ENCODE results near the gene KCNMA1.

The KCNMA1 gene

DNA sequence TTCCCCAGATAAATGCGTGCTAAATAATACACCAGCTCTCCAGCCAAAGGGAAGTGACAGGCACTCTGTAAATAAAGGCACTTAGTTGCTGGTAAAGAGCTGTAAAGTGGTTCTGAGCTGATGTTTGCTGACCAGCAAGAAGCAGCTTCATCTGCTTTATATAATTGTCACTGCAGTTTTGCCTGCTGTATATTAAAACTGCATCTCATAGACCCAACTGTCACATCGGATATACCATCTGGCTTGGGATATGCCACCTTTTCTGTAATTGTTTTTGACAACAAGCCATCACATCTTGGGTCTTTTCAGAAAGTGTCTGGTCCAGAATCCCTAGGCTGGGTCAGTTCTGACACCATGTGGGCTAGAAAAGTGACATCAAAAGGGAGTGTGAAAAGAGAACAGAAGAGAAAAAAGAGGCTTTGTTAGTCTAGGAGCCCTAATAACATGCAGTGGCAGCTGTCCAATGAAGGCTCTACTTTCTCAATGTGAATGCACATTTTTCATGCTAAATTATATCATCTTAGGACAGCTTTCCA is 697.6 kb downstream of the KCNMA1 start:
- DNase-seq (ENCODE audit: low spot score) = no peak

DNA sequence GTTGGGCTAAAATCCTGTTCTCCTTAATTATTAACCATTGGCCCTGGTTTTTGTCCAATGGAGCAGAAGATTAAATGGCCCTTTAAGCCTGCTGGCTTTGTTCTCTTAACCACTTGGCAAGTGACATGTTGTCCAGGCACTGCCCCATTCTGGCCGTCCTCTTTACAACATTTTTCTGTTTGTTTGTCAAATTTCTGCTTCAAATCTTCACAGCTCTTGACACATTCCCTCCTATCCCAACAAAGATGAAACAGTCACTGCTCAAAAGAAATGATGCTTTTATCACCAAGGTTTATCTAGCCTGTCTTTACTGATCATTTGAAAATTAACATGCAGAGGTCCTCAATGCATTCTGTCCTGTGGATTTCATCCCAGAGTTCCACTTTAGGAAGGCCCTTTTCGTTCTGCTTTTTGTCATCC is 700.4 kb downstream of the KCNMA1 start:
- no peak for DNase-seq (ENCODE audit: low spot score)

DNA sequence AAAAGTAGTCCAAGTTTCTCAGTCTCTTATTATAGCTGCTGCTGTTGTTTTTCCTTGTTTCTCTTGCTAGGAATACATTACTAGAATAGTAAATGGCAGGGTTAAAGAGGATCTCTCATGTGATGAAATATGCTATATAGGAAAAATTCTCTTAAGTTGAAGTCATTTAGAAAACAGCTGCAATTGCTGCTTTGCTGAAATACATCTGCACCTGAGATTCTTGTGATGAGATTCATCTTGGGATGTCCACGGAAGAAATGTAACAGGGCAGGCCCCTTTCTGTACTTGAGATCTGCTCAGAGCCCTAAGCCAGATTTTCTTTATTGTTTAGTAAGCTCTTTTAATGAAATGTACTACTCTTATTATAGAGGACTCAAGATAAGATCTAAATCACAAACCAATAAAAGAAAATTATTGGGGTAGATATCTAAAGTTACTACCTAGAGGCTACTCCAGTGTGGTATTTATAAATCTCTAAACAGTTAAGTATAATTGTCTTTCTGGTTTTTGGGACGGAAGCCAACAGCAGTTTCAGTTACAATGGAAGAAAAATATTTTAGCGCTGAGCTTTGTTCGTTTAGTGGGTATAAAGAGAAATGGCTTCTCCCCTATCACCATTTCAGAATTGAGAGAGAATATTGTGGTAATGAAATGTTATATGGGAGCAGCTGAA is 701.5 kb downstream of the KCNMA1 start:
- no peak for DNase-seq (ENCODE audit: low spot score)

DNA sequence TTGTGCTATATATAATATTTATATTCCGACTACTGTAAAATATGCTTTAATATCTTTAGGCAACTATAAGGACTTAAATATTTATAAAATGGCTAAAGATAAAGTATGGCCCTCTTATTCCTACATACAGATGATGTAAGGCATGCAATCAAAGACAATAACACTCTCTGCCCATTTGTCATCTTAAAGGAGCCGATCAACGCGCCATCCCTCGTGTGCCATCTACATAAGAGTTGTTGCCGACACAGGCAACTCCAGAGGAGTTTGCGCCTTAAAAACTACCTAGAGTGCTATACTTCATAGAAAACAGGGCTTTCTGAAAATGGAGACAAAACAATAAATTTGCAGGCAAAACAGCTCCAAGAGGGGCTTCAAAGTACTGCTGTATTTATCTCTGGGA is 709.0 kb downstream of the KCNMA1 start:
- DNase-seq (ENCODE audit: low spot score) = no peak

DNA sequence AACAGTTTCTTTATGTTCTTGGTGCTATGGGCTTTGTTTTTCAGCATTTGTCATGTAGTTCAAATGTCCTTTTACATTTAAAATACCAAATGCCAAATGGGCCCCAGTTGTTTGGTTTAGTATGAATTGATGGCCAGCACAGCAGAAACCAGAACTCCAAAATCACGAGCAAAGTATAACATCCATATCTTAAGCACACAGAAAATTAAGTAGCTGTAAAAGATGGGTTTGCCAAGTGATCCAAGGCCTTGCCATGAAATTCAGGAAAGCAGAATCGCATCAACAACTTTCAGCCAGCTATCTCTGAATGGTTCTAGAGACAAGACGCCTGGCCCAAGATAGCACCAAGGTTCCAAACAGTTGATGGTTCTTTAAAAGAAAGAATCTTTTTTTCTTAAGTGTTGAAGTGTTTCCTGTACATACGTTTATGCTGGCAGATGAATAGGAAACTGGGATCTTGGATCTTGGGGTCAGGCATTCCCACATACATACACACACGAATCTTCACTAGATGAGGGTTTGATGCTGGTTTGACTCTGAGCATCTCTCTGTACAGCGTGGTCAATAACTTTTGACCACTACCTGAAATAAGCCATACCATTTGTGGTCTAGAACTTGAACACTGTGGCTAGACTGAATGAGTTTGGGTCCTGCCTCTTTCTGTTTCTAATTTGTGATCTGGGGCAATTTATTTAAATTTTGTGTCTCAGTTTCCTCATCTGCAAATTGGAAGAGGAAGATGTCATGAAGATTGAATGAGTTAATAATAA is 711.8 kb downstream of the KCNMA1 start:
- DNase-seq (ENCODE audit: low spot score) = no peak

DNA sequence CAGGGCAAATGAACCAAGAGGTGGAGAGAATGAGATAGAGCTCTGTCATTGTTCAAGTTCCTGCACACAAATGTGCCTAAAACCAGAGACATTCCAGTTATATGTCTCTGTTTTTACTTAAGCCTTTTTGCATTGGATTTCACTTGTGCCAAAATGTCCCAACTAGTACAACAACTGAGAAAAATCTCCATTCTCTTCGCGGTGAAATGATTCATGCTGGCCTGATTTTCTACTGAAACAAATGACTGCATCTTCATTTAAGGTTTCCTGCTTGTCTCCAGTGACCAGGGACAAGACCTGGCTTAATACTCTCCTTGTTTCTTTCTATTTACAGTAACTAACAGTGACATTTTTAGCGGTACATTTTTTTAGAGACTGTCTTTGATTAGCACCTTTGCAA is 714.9 kb downstream of the KCNMA1 start:
- peak; percentile 40 for DNase-seq (ENCODE audit: low spot score)

DNA sequence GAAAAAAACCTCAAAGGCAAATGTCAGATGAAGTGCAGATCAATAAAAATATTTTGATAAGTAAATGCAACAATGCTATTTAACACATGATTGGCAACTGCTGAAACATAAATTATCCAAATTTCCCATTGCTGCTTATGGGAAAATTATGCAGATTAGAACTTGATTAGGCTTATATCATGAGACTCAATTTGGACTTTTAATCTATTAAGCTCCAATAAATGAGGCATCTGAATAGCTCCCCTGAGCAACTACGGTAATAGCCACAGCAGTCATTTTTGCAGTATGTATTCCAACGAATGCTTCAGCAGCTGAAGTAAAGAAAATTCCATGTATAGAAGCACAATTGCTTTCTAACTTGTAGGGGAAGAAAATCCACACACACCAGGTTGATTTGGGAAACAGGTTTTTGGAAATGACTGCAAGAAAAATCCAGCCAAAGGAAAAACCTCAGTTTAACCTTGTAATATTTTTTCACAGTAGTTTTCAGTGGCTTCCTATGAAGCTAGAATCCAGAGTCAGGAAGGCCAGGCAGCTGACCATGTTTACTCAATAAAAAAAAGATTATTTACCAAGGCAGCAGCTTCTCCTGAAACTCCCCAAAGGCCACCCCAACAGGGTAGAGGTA is 716.1 kb downstream of the KCNMA1 start:
- no peak for DNase-seq (ENCODE audit: low spot score)

DNA sequence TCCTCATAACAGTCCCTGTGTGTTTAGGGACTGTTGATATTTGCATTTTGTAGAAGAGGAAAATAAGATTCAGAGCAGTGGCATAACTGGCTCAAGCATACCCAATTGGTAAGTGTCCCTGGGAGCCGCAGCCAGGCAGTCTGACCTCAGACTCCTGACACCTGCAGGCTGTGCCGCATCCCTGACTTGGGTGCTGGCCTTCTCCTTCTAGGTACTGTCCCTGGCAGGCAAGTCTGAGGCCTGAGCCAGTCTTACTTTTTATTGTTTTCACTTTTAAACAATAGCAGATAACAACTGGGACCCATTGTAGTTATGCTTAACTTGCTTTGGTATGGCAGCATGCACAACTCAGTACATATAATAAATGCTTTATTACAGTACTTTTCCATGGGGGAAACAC is 717.0 kb downstream of the KCNMA1 start:
- DNase-seq (ENCODE audit: low spot score) = no peak

DNA sequence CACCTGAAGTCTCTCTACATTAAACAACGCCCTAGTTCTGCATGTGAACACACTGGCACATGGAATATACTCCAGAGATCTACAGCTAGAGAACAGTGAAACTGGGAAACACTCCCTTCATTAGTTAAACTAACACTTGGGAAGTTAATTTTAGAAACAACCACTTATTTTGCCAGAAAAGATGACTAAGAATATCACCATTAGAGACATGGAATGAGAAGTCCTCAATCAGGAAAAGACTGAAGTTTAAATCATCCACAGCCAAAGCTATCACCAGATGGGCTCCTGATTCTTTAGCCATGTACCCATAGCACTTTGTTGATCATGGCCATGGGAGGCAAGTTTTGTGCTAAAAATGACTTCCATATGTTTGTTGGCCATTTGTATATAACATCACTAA is 719.5 kb downstream of the KCNMA1 start:
- no peak for DNase-seq (ENCODE audit: low spot score)

DNA sequence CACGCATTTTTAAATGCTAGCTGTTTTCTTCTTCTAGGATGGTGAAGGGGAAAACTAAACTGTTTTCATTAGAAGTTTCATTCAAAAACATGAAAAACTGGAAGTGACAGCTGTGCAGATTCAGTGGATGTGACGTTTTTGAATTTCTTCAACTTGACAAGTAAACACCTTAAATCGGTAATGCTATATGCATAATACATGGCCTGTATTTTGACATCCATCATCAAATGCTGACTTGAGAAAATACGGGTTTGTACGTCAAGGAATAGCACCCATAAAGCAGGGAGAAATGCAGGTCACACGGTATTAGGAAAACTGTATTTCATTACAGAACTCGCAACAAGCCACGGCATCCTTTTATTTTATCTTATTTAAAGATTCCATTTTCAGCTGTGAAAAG is 720.5 kb downstream of the KCNMA1 start:
- DNase-seq (ENCODE audit: low spot score) = no peak

DNA sequence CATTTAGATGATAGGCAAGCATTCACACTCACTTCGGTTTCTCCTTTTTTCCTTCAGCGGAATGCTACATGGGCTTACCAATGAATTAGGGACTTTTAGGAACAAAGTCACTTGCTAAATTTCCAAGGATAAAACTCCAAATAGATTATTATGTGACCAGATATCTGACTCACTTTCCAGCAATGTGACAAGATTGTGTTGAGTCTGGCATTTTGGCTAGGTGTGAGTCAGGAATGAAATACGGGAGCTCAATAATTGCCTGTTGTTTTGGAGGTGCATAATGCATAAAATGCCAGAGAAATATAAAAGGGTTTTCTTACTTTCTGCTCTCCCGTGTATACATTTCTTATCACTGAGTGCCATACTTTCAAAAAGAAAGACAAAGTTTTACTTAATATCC is 721.1 kb downstream of the KCNMA1 start:
- no peak for DNase-seq (ENCODE audit: low spot score)

DNA sequence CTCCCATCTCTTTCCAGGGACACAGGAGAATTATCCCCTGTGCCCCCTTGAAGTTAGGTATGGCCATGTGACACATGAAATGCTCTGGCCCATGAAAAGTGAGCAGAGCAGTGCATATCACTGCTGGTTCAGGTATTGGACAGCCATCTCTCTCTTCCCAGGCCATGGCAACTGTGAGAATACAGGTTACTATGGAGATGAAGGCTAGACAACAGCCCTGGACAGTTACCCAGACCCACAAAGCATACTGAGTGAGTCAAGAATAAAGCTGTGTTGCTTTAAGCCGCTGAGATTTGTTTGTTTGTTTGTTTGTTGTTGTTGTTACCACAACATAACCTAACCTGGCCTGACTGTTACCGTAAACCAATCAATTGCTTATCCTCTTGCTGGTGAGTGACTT is 722.3 kb downstream of the KCNMA1 start:
- DNase-seq (ENCODE audit: low spot score) = no peak

DNA sequence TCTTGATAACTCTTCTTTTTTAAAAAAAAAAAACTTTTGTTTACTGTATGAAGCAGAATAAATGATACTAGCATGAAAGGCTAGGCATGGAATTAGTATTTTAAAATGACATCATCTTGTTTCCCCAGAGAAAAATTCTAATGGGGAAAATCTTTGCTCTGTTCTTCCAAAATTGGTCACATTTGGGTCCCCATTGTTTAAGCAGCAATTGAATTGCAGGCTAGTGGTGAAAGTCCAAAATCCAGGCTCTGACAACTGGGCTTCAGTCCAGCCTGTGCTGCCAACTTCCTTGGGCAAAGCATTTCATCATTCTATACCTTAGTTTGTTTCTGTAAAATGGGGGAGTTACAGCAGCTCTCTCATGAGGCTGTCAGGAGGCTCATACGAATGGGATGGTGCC is 726.4 kb downstream of the KCNMA1 start:
- DNase-seq (ENCODE audit: low spot score) = no peak

DNA sequence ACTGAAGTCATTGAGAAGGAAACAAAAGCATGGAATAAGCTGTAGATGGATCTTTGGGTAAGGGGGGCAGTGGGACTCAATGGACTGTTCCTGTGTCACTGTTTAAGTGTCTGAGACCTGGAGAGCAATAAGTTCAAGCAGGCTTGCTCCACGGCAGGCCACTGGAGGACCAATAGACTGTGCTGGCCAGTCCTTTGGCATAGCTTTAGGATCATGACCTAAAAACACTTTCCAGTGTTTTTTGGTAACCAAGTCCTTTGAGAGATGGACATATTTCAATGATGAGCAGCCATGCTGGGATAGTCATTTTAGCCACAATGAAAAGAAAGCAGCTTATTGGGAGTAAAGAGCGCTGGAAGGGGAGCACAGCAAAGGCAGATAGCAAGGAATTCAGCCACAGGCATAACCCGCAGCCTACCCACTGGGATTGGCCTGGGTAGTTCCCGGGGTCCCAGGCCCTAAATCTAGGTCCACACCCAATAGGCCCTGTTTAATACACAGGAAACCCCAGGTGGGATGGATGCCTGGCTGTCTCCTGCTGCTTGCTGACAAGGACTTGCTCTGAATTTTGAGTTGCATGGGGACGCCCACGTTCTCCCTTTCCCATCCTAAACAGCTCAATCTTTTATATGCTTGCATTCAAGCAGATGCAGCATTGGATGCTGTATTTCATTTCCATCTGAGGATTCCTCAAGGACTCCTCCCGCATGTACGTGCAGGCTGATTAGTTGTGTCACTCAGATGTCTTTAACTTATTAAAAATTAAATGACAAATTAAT is 727.2 kb downstream of the KCNMA1 start:
- DNase-seq (ENCODE audit: low spot score) = no peak

DNA sequence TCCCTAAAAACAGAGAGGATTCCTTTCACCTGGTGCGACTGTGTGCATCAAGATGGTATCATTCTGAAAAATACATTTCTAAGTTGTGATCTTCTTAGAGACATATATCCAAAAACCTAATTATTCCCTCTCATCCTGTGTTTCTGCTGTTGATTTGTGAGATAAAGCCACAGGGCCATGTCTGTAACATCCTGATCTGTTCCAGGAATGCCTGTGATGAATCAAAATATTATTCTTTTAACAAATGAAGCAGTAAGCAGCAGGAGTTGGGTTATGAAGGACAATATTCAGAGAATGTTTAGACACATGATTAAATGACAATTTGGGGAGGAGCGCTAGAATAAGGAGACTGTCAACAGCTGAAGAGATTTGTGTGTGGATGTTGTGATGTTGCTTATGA is 731.4 kb downstream of the KCNMA1 start:
- DNase-seq (ENCODE audit: low spot score) = no peak

DNA sequence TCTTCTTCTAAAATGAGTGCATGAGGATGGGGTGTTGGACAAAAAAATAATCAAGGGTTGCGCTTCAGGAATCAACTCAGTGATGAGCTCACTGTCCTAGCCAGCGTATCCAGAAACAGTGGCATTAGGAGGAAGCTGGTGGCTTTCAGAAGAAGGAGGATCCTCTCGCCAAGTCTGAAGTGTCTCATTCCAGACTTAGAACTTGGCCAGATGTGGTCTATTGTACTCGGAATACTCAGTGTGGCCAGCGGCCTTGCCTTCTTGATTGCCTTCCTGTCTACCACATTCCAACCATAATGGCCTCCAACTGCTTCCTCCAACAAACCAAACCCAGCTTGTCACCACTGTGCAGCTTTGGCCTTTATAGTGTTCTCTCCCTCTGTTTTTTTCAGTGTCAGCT is 732.4 kb downstream of the KCNMA1 start:
- DNase-seq (ENCODE audit: low spot score) = no peak

DNA sequence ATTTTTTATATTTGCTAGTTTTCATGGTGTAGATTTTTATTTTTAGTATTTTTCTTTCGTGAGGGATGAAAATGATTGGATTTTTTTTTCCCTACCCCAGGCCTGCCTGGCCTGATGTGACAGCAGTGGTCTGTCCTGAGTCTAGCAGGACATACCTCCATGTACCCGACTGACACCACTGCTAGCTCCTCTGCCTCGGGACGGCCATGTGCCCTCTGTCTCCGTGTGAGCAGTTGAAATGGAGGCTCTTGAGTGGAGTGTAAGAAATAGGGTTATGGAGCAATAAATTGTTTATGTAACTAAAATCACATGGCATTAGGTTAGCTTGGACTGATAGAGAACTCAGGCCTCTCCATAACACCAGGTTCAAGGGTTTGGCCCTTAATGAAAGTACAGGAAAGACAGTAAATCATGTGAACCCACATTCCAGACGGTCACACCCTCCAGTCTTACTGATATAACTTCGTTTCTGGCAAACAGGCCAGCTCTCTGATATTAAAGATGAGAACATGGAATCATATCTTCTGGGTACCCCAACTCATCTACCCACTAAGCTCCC is 734.1 kb downstream of the KCNMA1 start:
- no peak for DNase-seq (ENCODE audit: low spot score)

DNA sequence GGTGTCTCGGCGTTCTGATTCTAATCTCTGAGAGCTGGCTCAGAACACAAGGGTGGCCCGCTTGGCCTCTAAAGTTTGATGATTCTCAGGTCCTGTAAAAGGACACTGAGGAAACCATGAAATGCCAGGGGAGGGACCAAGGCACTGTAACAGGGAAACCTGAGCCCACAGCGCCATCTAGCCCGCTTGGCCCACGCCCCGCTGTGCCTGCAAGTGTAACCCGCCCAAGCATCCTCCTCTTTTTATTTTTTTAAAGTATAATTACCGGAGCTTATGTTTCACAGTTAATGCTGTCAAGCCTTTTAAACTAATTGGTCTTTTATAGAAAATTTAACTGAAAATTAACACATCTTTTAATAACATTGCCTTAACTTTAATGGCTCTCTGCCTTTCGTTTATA is 734.7 kb downstream of the KCNMA1 start:
- DNase-seq (ENCODE audit: low spot score) = no peak

DNA sequence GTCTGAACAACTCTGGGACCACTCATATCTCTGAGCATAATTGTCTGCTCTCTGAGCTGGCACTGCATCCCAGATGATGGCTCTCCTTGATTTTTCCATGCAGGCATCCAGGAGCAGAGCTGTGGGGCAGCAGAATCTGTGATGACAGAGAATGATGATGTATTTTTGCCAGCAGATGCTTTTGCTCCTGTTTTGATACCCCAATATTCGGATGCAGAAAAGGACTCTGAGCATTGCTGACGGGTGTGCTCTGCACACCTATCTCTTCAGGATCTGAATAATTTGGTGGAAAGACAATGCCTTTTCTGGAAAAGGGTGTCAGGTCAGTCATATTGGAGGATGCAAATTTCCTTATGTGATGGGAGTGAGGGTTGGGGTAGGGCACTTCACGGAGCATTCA is 735.9 kb downstream of the KCNMA1 start:
- no peak for DNase-seq (ENCODE audit: low spot score)

DNA sequence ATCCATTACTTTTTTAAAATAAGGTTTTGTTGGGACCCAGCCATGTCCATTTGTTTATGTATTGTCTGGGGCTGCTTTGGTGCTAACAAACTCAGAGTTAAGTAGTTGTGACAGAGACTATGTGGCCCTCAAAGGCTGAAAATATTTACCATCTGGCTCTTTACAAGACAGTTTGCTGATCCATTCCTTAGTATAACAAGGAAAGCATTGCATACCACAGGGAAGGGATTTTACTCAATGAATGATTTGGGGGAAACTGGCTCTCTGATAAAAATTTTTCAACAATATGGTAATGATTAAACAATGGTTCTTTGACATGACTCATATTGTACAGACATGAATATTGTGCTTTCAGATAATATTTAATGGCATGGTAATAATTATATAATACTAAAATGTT is 738.1 kb downstream of the KCNMA1 start:
- DNase-seq (ENCODE audit: low spot score) = peak; percentile 52

DNA sequence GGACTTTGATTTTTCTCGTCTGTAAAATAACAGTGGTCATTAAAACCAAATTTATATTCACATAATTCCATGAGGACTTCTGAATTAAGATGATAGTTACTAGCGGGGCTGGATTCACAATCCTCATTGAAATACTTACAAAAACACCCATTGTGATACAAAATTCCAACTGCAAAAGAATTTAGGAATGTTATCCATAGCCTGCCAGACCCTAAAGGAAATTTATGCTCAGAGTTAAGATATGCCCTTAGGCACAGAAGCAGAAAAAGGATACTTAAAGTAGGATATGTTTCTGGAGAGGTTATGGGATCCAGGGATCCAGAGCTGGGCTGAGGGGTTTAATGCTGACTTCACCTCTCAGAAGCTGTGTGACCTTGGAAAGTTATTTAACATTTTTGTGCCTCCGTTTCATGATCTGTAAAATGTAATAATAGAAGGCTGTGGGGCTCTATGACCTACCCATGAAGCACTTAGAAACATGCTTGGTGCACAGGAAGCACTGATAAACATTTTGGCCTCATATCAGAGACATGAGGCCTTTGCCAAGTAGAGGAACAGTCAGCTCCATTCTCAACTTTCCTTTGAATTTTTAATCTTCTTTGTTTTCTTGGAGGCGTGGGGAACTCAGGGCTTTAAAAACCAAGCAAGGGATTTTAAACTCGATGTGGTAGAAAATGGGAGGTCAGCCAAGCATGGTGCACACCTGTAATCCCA is 744.7 kb downstream of the KCNMA1 start:
- DNase-seq (ENCODE audit: low spot score) = no peak

Measured in GM03348 (cell line).